RCC 7860 (cell line): Measurements from ENCODE around the gene CES5A.
"Not testable (repeated sequence)": the region's sequence is repeated elsewhere in the genome, so short reads cannot be mapped to it uniquely, and the experiment has no call there.

Source experiments
- DNase-seq: peaks from one replicate; pipeline ENCODE4 v3.0.0-alpha.2; 2015; ENCODE audit warnings: low spot score
- FAIRE-seq: peaks from 2 replicates; lab custom pipeline; 2012; peaks lifted over from hg19 to GRCh38; lab: Jason Lieb, UNC

Gene CES5A

GRCh38 chr16:55832425-55832772, 42.8 kb downstream of the CES5A start:
- DNase-seq = no peak
- FAIRE-seq = no peak

GRCh38 chr16:55830658-55831294, 44.4 kb downstream of the CES5A start:
- FAIRE-seq = no peak
- DNase-seq = no peak

GRCh38 chr16:55829232-55829631, 45.9 kb downstream of the CES5A start:
- DNase-seq, FAIRE-seq: not testable (repeated sequence)

GRCh38 chr16:55828680-55829079, 46.5 kb downstream of the CES5A start:
- FAIRE-seq = no peak

GRCh38 chr16:55825115-55825728, 50.0 kb downstream of the CES5A start:
- FAIRE-seq (no peak), DNase-seq (no peak)

More at GRCh38 chr16:55828680-55829079, 46.5 kb downstream of the CES5A start:
- no peak for DNase-seq

GRCh38 chr16:55824473-55825000, 50.6 kb downstream of the CES5A start:
- FAIRE-seq = no peak
- no peak for DNase-seq

- FAIRE-seq = no peak
These were observed 52.8 kb downstream of the CES5A start for GRCh38 chr16:55822280-55822810.

GRCh38 chr16:55821210-55821609, 54.0 kb downstream of the CES5A start:
- FAIRE-seq (no peak), DNase-seq (no peak)

More at GRCh38 chr16:55822280-55822810, 52.8 kb downstream of the CES5A start:
- DNase-seq = no peak

GRCh38 chr16:55820615-55821014, 54.6 kb downstream of the CES5A start:
- no peak for FAIRE-seq
- no peak for DNase-seq

- FAIRE-seq (no peak), DNase-seq (no peak)
These were observed 57.8 kb downstream of the CES5A start for GRCh38 chr16:55817236-55817912.

GRCh38 chr16:55816222-55816621, 59.0 kb downstream of the CES5A start:
- FAIRE-seq, DNase-seq: not testable (repeated sequence)

GRCh38 chr16:55815320-55815719, 59.9 kb downstream of the CES5A start:
- DNase-seq (no peak), FAIRE-seq (no peak)

- not testable (repeated sequence) for DNase-seq, FAIRE-seq
These were observed 61.0 kb downstream of the CES5A start for GRCh38 chr16:55814174-55814573.

- DNase-seq, FAIRE-seq: not testable (repeated sequence)
These were observed 61.4 kb downstream of the CES5A start for GRCh38 chr16:55813730-55814129.

GRCh38 chr16:55812951-55813350, 62.2 kb downstream of the CES5A start:
- DNase-seq (no peak), FAIRE-seq (no peak)

GRCh38 chr16:55811811-55812210, 63.4 kb downstream of the CES5A start:
- DNase-seq (no peak), FAIRE-seq (no peak)

- no peak for DNase-seq
- FAIRE-seq = no peak
These were observed 64.7 kb downstream of the CES5A start for GRCh38 chr16:55810451-55810961.

GRCh38 chr16:55809851-55810250, 65.3 kb downstream of the CES5A start:
- FAIRE-seq (no peak), DNase-seq (no peak)

GRCh38 chr16:55809386-55809785, 65.8 kb downstream of the CES5A start:
- no peak for FAIRE-seq
- no peak for DNase-seq

GRCh38 chr16:55808286-55808685, 66.9 kb downstream of the CES5A start:
- DNase-seq, FAIRE-seq: not testable (repeated sequence)

GRCh38 chr16:55805104-55805503, 70.1 kb downstream of the CES5A start:
- not testable (repeated sequence) for DNase-seq, FAIRE-seq
